ENCODE results near the gene CASP12. TPM values are rescaled to one million over a fixed set of nuclear protein-coding genes. Genes with fewer than 3 reads are reported as not detected.

The CASP12 gene
- total and polyA plus RNA-seq, 4 donors = 0.17 TPM; not detected in 3

- Histone ChIP-seq H3K4me1 (ENCODE audit: control insufficient read depth in 4 of 4, insufficient read depth in 4 of 4, low read length in 3 of 4) (no peaks in the 10 kb centered on the region), H3K4me3 (ENCODE audit: low read depth in 1 of 3, low read length in 3 of 3) (no peak overlapping the region), H3K9me3 (ENCODE audit: control insufficient read depth in 4 of 4, low read length in 3 of 4) (peaks cover 0 to 5% (median 0%) of the 10 kb centered on the region in 4 donors), H3K36me3 (ENCODE audit: control insufficient read depth in 4 of 4, insufficient read depth in 3 of 4, low read depth in 1 of 4, low read length in 3 of 4) (no peaks in the 10 kb centered on the region), H3K27ac (ENCODE audit: low read depth in 1 of 2, low read length in 2 of 2) (no peak overlapping the region), H3K27me3 (ENCODE audit: control insufficient read depth in 4 of 4, insufficient read depth in 4 of 4, low read length in 3 of 4) (no peaks in the 10 kb centered on the region), H3K9ac (ENCODE audit: low read depth in 1 of 2, low read length in 2 of 2) (no peak overlapping the region)
- TF ChIP-seq FOXA1 (IDR thresholded peaks at IDR 0.05) (no peak), SP1 (IDR thresholded peaks at IDR 0.05) (no peak), HNF4G (IDR thresholded peaks at IDR 0.05) (no peak), HNF4A (conservative IDR thresholded peaks at IDR 0.05) (no peak), JUND (IDR thresholded peaks at IDR 0.05) (no peak), TAF1 (conservative IDR thresholded peaks at IDR 0.05) (no peak), GABPA (IDR thresholded peaks at IDR 0.05 in 1 of 2, conservative IDR thresholded peaks at IDR 0.05 in 1 of 2) (no peak), RAD21 (IDR thresholded peaks at IDR 0.05) (no peak), YY1 (IDR thresholded peaks at IDR 0.05) (no peak)
- 87% methylated on average over 5 of the region's 5 CpGs for WGBS
- no peak for DNase-seq (ENCODE audit: low spot score)
Measured at GRCh38 chr11:104837969-104838639, 60.2 kb downstream of the CASP12 start.

- WGBS = 45% methylated on average over 2 of the region's 2 CpGs
Measured at GRCh38 chr11:104836691-104837090, 61.6 kb downstream of the CASP12 start.

More at GRCh38 chr11:104836691-104837090, 61.6 kb downstream of the CASP12 start:
- Histone ChIP-seq H3K9me3 (ENCODE audit: control insufficient read depth in 4 of 4, low read length in 3 of 4) (peaks cover 0 to 5% (median 0%) of the 10 kb centered on the region in 4 donors), H3K4me3 (ENCODE audit: low read depth in 1 of 3, low read length in 3 of 3) (no peak overlapping the region), H3K27ac (ENCODE audit: low read depth in 1 of 2, low read length in 2 of 2) (no peak overlapping the region), H3K4me1 (ENCODE audit: control insufficient read depth in 4 of 4, insufficient read depth in 4 of 4, low read length in 3 of 4) (no peaks in the 10 kb centered on the region), H3K27me3 (ENCODE audit: control insufficient read depth in 4 of 4, insufficient read depth in 4 of 4, low read length in 3 of 4) (no peaks in the 10 kb centered on the region), H3K9ac (ENCODE audit: low read depth in 1 of 2, low read length in 2 of 2) (no peak overlapping the region), H3K36me3 (ENCODE audit: control insufficient read depth in 4 of 4, insufficient read depth in 3 of 4, low read depth in 1 of 4, low read length in 3 of 4) (no peaks in the 10 kb centered on the region)
- TF ChIP-seq FOXA1 (IDR thresholded peaks at IDR 0.05) (no peak), SP1 (IDR thresholded peaks at IDR 0.05) (no peak), GABPA (IDR thresholded peaks at IDR 0.05 in 1 of 2, conservative IDR thresholded peaks at IDR 0.05 in 1 of 2) (no peak), RAD21 (IDR thresholded peaks at IDR 0.05) (no peak), TAF1 (conservative IDR thresholded peaks at IDR 0.05) (no peak), RXRA (IDR thresholded peaks at IDR 0.05) (no peak), HNF4A (conservative IDR thresholded peaks at IDR 0.05) (no peak), HNF4G (IDR thresholded peaks at IDR 0.05) (no peak), ATF3 (IDR thresholded peaks at IDR 0.05) (no peak), EGR1 (IDR thresholded peaks at IDR 0.05; ENCODE audit: low read depth in 2 of 2) (no peak), NR2F2 (IDR thresholded peaks at IDR 0.05) (no peak), ZBTB33 (IDR thresholded peaks at IDR 0.05) (no peak)
- TF ChIP-seq, protein P1, sequence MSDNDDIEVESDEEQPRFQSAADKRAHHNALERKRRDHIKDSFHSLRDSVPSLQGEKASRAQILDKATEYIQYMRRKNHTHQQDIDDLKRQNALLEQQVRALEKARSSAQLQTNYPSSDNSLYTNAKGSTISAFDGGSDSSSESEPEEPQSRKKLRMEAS (IDR thresholded peaks at IDR 0.05) = no peak
- TF ChIP-seq, protein P2, sequence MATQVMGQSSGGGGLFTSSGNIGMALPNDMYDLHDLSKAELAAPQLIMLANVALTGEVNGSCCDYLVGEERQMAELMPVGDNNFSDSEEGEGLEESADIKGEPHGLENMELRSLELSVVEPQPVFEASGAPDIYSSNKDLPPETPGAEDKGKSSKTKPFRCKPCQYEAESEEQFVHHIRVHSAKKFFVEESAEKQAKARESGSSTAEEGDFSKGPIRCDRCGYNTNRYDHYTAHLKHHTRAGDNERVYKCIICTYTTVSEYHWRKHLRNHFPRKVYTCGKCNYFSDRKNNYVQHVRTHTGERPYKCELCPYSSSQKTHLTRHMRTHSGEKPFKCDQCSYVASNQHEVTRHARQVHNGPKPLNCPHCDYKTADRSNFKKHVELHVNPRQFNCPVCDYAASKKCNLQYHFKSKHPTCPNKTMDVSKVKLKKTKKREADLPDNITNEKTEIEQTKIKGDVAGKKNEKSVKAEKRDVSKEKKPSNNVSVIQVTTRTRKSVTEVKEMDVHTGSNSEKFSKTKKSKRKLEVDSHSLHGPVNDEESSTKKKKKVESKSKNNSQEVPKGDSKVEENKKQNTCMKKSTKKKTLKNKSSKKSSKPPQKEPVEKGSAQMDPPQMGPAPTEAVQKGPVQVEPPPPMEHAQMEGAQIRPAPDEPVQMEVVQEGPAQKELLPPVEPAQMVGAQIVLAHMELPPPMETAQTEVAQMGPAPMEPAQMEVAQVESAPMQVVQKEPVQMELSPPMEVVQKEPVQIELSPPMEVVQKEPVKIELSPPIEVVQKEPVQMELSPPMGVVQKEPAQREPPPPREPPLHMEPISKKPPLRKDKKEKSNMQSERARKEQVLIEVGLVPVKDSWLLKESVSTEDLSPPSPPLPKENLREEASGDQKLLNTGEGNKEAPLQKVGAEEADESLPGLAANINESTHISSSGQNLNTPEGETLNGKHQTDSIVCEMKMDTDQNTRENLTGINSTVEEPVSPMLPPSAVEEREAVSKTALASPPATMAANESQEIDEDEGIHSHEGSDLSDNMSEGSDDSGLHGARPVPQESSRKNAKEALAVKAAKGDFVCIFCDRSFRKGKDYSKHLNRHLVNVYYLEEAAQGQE (IDR thresholded peaks at IDR 0.05) = no peak
- DNase-seq (ENCODE audit: low spot score) = no peak

Small RNA genes lying within 50 kb of the gene (small RNA-seq; reads per million reads assigned to genes)
- not detected for gene AP002004.1

Other genes with a start within 250 kb of the CASP12 start
- gene CASP4, start 70.1 kb upstream of the CASP12 start, total RNA-seq = 10 to 100 TPM; 16.3 to 39.0 TPM
- 10 to 100 TPM; 15.5 to 29.0 TPM for gene CASP4, start 70.1 kb upstream of the CASP12 start, polyA plus RNA-seq
- under 1 TPM; 0.50 to 0.75 TPM for gene CASP5, start 124.7 kb upstream of the CASP12 start, total RNA-seq
- gene CASP5, start 124.7 kb upstream of the CASP12 start, polyA plus RNA-seq = under 1 TPM; 0.10 to 0.18 TPM
- gene CASP1, start 136.7 kb upstream of the CASP12 start, total RNA-seq = 10 to 100 TPM in 1 of 2 donors, 1 to 10 TPM in 1; 8.5 to 15.2 TPM
- 1 to 10 TPM; 6.9 to 8.7 TPM for gene CASP1, start 136.7 kb upstream of the CASP12 start, polyA plus RNA-seq
- gene CARD16, start 146.9 kb upstream of the CASP12 start, total RNA-seq = 10 to 100 TPM in 1 of 2 donors, 1 to 10 TPM in 1; 5.1 to 10.0 TPM
- 1 to 10 TPM; 7.6 to 9.7 TPM for gene CARD16, start 146.9 kb upstream of the CASP12 start, polyA plus RNA-seq
- not detected for gene CARD18, start 241.3 kb upstream of the CASP12 start, total RNA-seq
- gene CARD18, start 241.3 kb upstream of the CASP12 start, polyA plus RNA-seq = not detected

All from liver (tissue), 10 donors.